Nephron progenitor cell (in vitro differentiated cells): ENCODE data around the gene BCL7B.

Experiments used
- DNase-seq: peaks from one replicate; pipeline ENCODE4 v3.0.0; 2021
- H3K27ac Mint-ChIP-seq: 2 replicates; pipeline ENCODE4 v1.8.0; 2021; ENCODE audit warnings: mild to moderate bottlenecking, moderate library complexity, mixed read lengths
- H3K27me3 Mint-ChIP-seq: 2 replicates; pipeline ENCODE4 v1.8.0; 2021; ENCODE audit warnings: mild to moderate bottlenecking, low read depth, mixed read lengths; ENCODE audit not compliant: poor library complexity
- H3K36me3 Mint-ChIP-seq: 2 replicates; pipeline ENCODE4 v1.8.0; 2021; ENCODE audit warnings: low read depth, mixed read lengths
- H3K4me1 Mint-ChIP-seq: 2 replicates; pipeline ENCODE4 v1.8.0; 2021; ENCODE audit warnings: mixed read lengths
- H3K4me3 Mint-ChIP-seq: 2 replicates; pipeline ENCODE4 v1.8.0; 2021; ENCODE audit warnings: mild to moderate bottlenecking, moderate library complexity, mixed read lengths
- H3K9me3 Mint-ChIP-seq: 2 replicates; pipeline ENCODE4 v1.8.0; 2021; ENCODE audit warnings: mild to moderate bottlenecking, moderate library complexity, mixed read lengths
- TF ChIP-seq, protein P1 (sequence below): fragments of 200-600 bp; sonication (generic); IDR thresholded peaks from 2 replicates; pipeline ENCODE4 v1.5.0; 2021; ENCODE audit warnings: antibody characterized with exemption

BCL7B gene

DNA sequence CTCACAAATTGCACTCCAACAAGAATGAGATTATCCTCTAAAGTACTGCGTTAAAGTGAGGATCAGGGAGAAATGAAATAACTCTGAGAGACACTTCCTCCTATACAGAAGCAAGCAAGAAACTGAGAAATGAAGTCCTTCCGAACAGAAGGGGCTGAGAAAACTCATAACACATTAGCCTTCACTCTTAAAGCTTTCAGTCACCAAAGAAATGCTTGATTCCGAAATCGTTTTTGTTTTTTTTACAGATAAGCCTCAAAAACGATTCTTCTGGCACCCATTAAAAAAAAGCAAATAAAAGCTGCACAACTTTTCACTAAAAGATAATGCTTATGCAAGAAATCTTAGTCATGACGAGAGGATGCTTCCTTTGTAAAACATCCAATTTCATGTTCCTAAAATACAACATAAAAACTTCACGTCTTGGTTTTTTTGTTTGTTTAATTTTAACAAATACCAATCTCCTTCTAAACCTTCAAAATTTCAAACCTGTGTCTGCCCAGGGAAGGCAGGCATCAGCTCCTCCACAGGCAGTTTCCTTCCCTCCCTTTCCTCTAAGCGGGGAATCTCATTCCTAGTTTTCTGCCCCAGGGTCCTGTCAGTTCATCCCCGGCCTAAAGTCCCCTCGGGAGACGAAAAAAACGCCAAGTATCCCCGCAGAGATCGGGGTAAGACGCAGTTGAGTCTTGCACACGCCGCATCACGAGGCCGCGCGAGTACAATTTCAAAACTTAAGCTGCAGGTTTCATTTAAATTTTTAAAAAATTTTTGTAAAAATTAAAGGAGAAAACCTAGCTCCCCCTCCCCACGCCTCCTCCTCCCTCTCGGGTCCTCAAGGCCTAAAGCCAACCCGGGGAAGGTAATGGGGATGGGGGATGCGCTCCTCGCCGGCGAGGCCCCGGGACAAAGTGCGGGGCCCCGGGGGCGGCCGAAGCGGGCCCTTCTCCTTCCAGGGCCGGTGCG is 36.5 kb downstream of the BCL7B start:
- DNase-seq: peak; percentile 21
- H3K36me3 Mint-ChIP-seq: peaks cover 45% of the 10 kb centered on the region
- no peaks in the 10 kb centered on the region for H3K27me3 Mint-ChIP-seq
- H3K9me3 Mint-ChIP-seq: peaks cover 4% of the 10 kb centered on the region
- TF ChIP-seq, protein P1, sequence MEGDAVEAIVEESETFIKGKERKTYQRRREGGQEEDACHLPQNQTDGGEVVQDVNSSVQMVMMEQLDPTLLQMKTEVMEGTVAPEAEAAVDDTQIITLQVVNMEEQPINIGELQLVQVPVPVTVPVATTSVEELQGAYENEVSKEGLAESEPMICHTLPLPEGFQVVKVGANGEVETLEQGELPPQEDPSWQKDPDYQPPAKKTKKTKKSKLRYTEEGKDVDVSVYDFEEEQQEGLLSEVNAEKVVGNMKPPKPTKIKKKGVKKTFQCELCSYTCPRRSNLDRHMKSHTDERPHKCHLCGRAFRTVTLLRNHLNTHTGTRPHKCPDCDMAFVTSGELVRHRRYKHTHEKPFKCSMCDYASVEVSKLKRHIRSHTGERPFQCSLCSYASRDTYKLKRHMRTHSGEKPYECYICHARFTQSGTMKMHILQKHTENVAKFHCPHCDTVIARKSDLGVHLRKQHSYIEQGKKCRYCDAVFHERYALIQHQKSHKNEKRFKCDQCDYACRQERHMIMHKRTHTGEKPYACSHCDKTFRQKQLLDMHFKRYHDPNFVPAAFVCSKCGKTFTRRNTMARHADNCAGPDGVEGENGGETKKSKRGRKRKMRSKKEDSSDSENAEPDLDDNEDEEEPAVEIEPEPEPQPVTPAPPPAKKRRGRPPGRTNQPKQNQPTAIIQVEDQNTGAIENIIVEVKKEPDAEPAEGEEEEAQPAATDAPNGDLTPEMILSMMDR: no peak
- peak overlapping the region; percentile 91 for H3K4me3 Mint-ChIP-seq
- H3K4me1 Mint-ChIP-seq: peaks cover 54% of the 10 kb centered on the region
- H3K27ac Mint-ChIP-seq: peak overlapping the region; percentile 94

DNA sequence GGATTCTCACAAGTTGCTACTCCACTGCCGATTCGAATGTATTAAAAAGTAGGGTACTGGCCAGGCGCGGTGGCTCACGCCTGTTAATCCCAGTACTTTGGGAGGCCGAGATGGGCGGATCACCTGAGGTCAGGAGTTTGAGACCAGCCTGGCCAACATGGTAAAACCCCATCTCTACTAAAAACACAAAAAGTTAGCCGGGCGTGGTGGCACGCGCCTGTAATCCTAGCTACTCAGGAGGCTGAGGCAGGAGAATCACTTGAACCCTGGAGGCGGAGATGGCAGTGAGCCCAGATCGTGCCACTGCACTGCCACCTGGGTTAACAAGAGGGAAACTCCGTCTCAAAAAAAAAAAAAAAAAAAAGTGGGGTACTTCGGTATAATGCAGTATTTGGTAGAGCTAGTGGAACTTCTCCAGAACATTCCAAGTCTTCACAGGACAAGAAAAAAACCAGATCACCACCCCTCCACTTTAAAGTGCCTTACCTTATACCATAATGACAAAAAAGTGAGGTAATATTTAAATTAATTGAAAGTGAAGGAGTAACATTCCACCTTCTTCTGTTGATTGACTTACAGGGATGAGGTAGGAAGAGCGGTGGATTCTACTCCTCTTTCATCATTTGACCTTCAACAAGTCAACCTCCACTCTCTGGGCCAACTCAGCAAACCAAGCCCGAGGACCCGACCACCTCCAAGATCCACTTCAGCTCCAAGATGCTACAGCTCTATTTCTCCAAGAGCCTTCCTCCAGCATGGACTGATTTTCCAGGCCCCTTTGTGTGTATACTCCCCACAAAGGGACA is 37.4 kb downstream of the BCL7B start:
- H3K27me3 Mint-ChIP-seq: no peaks in the 10 kb centered on the region
- peak overlapping the region; percentile 94 for H3K27ac Mint-ChIP-seq
- TF ChIP-seq, protein P1: no peak
- H3K36me3 Mint-ChIP-seq: peaks cover 54% of the 10 kb centered on the region
- H3K4me3 Mint-ChIP-seq: peak overlapping the region; percentile 91
- peaks cover 4% of the 10 kb centered on the region for H3K9me3 Mint-ChIP-seq
- H3K4me1 Mint-ChIP-seq: peaks cover 49% of the 10 kb centered on the region
- no peak for DNase-seq

DNA sequence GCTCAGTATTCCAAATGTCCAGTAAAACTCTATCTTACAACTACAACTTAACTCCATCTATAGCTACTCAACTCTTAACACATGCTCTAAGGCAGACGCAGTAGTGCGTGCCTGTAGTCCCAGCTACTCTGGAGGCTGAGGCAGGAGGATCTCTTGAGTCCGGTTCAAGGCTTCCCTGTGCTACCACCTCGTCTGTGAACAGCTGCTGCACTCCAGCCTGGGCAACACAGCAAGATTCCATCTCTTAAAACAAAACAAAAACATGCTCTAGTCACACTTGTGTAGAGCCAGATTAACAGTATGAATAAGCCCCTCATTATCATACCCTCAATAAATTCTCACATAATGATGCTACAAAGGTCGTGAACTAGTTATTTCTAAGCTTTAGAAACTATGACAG is 39.0 kb downstream of the BCL7B start:
- H3K9me3 Mint-ChIP-seq: peaks cover 4% of the 10 kb centered on the region
- peaks cover 70% of the 10 kb centered on the region for H3K36me3 Mint-ChIP-seq
- H3K4me1 Mint-ChIP-seq: peaks cover 44% of the 10 kb centered on the region
- no peaks in the 10 kb centered on the region for H3K27me3 Mint-ChIP-seq
- DNase-seq: no peak
- TF ChIP-seq, protein P1: no peak
- H3K27ac Mint-ChIP-seq: no peak overlapping the region
- H3K4me3 Mint-ChIP-seq: peak overlapping the region; percentile 91

DNA sequence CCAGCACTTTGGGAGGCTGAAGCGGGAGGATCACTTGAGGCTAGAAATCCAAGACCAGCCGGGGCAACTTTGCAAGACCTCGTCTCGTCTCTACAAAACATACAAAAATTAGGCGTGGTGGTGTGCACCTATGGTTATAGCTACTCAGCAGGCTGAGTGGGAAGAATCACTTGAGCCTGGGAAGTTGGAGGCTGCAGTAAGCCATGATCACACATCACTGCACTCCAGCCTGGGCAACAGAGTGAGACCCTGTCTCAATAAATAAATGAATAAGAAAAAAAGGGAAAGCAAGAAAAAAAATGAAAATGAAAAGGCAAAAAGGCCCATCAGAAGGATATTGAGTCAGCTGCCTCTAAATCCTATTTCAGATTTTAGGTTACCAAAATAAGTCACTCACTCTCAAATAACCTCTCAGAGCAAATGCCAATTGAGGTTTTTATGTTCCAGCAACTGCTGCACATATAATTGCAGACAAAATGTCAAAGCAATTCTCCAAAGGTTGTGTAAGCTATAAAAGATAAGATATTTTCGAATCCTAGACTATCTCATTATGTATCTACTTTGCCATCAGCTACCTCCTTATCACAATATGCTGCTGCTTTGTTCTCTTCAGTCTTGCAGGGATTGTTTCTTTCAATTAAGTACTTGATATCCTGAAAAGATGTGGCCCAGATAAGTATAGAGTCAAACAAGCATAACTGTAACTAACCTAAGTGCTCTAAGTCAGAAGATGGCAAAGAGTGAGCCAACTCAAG is 40.1 kb downstream of the BCL7B start:
- TF ChIP-seq, protein P1: no peak
- Mint-ChIP-seq H3K4me1 (peaks cover 38% of the 10 kb centered on the region), H3K27ac (no peak overlapping the region), H3K27me3 (no peaks in the 10 kb centered on the region), H3K36me3 (peaks cover 78% of the 10 kb centered on the region), H3K4me3 (peak overlapping the region; percentile 25), H3K9me3 (peaks cover 4% of the 10 kb centered on the region)
- no peak for DNase-seq

DNA sequence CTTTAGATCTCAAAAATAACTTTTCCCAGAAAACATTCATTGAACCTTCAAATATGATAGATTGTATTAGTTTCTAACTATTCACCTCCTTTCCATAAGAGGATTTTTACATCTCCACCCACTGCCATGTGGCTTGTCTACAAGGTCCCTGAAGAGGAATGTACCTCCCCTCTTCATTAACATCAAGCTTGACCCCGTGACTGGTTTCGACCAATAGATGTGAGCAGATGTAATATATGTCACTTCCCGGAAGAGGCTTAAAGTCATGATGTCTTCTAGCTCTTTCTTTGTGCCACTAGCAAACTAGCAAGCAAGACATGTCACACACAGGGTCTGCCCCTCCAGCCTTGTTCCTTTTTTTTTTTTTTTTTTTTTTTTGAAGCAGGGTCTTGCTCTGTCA is 42.3 kb downstream of the BCL7B start:
- no peak for DNase-seq
- TF ChIP-seq, protein P1: no peak
- Mint-ChIP-seq H3K4me3 (no peak overlapping the region), H3K27me3 (no peaks in the 10 kb centered on the region), H3K36me3 (peaks cover 92% of the 10 kb centered on the region), H3K4me1 (peaks cover 24% of the 10 kb centered on the region), H3K9me3 (peaks cover 4% of the 10 kb centered on the region), H3K27ac (no peak overlapping the region)
